GM19397 (cell line): ENCODE measurements around the gene BIK.
"Not testable (repeated sequence)": the region's sequence is repeated elsewhere in the genome, so short reads cannot be mapped to it uniquely, and the experiment has no call there.

ENCODE experiments used
- ATAC-seq: cut with Tn5 transposase; IDR thresholded peaks from one replicate; pipeline ENCODE4 v1.9.1; 2021; ENCODE audit warnings: mild to moderate bottlenecking, moderate library complexity; ENCODE audit not compliant: unreplicated experiment

The BIK gene

GRCh38 chr22:43133401-43133800 is 22.9 kb downstream of the BIK start:
- ATAC-seq, result no peak

GRCh38 chr22:43134553-43134952 is 24.0 kb downstream of the BIK start:
- ATAC-seq, result no peak

- ATAC-seq, result no peak
Observed at GRCh38 chr22:43135565-43135964, 25.0 kb downstream of the BIK start.

- no peak for ATAC-seq
Observed at GRCh38 chr22:43136255-43136654, 25.7 kb downstream of the BIK start.

GRCh38 chr22:43136801-43137200 is 26.3 kb downstream of the BIK start:
- ATAC-seq, result no peak

GRCh38 chr22:43142880-43143562 is 32.5 kb downstream of the BIK start, which contains the start of gene MCAT:
Gene MCAT (minus strand): TSS chr22:43143398. CDS start chr22:43143348, 50 bp downstream.
- ATAC-seq, result peak; percentile 85

GRCh38 chr22:43144949-43145348 is 34.4 kb downstream of the BIK start:
- ATAC-seq, result no peak

GRCh38 chr22:43145371-43145770 is 34.8 kb downstream of the BIK start:
- not testable (repeated sequence) for ATAC-seq

- ATAC-seq, result not testable (repeated sequence)
Observed at GRCh38 chr22:43146332-43146731, 35.8 kb downstream of the BIK start.

- no peak for ATAC-seq
Observed at GRCh38 chr22:43147821-43148220, 37.3 kb downstream of the BIK start.

GRCh38 chr22:43148581-43148980 is 38.0 kb downstream of the BIK start:
- no peak for ATAC-seq

- no peak for ATAC-seq
Observed at GRCh38 chr22:43150731-43151206, 40.2 kb downstream of the BIK start.

- ATAC-seq, result no peak
Observed at GRCh38 chr22:43151251-43152002, 40.9 kb downstream of the BIK start, which contains the start of gene TSPO. Gene TSPO (plus strand): TSS chr22:43151559. CDS start chr22:43159239, 7,680 bp downstream.

GRCh38 chr22:43152003-43152356 is 41.4 kb downstream of the BIK start:
- no peak for ATAC-seq

- no peak for ATAC-seq
Observed at GRCh38 chr22:43152357-43153071, 42.0 kb downstream of the BIK start.

- no peak for ATAC-seq
Observed at GRCh38 chr22:43153899-43154298, 43.3 kb downstream of the BIK start.

- no peak for ATAC-seq
Observed at GRCh38 chr22:43154887-43155536, 44.5 kb downstream of the BIK start.

GRCh38 chr22:43155789-43156188 is 45.2 kb downstream of the BIK start:
- no peak for ATAC-seq

GRCh38 chr22:43156413-43156812 is 45.9 kb downstream of the BIK start:
- no peak for ATAC-seq

- no peak for ATAC-seq
Observed at GRCh38 chr22:43157874-43158546, 47.5 kb downstream of the BIK start.
